HG02642 (cell line): ENCODE measurements around the gene RAB9A.
A peak's percentile ranks its signal among the peaks of the same experiment; 100 is the strongest.
"Not testable (repeated sequence)": the region's sequence is repeated elsewhere in the genome, so short reads cannot be mapped to it uniquely, and the experiment has no call there.

Experiments used
- ATAC-seq: cut with Tn5 transposase; IDR thresholded peaks from one replicate; pipeline ENCODE4 v1.9.1; 2021; ENCODE audit warnings: mild to moderate bottlenecking; ENCODE audit not compliant: unreplicated experiment, poor library complexity

RAB9A gene

DNA sequence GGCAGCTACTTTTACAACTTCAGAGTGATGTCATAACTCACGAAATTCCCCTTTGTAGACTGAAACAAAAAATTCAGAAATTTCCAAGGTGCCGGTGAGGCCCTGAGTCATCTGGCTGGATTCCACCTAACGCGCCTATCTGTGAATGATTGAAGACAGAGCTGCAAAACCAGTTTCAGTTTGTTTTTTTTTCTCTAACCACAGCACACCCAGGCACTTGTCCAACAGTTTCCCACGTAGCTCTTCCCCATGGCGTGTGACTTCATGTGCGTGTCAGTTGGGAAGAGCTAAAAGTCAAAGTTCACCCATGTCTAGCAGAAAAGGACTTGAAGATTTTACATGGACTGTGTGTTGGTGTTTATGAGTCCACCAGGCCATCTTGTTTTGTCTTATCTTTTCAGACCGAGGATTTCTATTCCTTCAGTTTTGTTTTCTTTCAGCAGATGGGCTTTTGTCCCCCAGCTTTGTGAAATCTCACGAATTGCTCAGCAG lies 19.6 kb upstream of the RAB9A start:
- ATAC-seq, result peak; percentile 75

DNA sequence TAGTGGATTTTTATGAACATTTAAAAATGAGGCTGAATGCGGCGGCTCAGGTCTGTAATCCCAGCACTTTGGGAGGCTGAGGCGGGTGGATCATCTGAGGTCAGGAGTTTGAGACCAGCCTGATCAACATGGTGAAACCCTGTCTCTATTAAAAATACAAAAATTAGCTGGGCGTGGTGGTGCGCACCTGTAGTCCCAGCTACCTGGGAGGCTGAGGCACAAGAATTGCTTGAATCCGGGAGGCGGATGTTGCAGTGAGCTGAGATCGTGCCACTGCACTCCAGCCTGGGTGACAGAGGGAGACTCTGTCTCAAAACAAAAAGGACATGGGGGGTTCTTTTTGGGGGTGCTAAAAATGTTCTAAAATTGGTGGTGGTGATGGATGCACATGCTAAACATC lies 19.2 kb upstream of the RAB9A start:
- ATAC-seq, result not testable (repeated sequence)

DNA sequence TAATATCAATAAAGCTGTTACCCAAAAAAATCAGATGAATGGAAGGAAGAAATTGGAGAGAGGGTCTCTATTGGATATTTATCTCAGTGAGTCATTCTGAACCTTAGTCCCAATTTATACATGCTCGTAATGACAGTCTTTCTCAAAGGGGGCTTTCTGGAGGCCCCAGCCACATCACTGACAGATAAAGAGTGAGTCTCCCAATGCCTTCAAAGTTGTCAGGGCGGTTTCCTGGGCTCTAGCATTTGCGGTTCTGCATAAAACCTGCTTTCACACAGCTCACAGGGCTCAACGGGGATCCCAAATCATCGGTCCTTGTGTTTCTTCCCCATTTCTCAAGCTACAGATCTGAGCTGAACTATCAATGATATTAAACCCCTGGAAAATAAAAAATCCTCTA lies 18.7 kb upstream of the RAB9A start:
- ATAC-seq, result no peak

DNA sequence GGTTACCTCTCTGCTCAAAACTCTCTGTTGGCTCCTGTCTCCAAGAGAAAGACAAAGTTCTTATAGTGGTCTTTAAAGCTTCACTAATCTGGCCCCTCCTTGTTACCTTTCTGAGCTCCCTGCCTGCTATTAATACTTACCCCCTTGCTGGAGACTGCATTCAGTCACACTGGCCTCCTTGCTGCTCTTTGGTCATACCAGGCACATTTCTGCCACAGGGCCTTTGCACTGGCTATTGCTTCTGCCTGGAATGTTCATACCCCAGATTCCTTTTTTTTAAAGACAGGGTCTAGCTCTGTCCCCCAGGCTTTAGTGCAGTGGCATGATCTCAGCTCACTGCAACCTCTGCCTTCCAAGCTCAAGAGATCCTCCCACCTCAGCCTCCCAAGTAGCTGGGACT lies 15.9 kb upstream of the RAB9A start:
- ATAC-seq, result no peak

DNA sequence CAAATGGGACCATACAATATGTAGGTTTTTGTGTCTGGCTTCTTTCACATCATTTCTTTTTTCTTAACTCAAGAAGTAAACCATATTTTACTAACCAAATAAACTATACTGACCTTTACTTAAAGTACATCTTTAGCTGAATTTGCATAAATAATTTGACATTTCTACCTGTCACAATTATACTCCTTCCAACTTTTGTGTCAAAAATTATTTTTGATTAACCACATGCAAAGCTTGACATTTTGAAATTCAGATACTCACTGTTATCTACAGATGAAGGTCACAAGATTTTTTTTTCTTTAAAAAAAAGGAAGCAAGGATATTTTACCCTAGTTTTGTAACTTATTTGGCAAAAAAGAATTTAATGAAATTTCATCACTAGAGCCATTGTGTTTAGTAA lies 12.0 kb upstream of the RAB9A start:
- ATAC-seq, result no peak

DNA sequence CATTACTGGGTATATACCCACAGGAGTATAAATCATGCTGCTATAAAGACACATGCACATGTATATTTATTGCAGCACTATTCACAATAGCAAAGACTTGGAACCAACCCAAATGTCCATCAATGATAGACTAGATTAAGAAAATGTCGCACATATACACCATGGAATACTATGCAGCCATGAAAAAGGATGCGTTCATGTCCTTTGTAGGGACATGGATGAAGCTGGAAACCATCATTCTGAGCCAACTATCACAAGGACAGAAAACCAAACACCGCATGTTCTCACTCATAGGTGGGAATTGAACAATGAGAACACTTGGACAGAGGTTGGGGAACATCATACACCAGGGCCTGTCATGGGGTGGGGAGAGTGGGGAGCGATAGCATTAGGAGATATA lies 9.2 kb upstream of the RAB9A start:
- not testable (repeated sequence) for ATAC-seq

DNA sequence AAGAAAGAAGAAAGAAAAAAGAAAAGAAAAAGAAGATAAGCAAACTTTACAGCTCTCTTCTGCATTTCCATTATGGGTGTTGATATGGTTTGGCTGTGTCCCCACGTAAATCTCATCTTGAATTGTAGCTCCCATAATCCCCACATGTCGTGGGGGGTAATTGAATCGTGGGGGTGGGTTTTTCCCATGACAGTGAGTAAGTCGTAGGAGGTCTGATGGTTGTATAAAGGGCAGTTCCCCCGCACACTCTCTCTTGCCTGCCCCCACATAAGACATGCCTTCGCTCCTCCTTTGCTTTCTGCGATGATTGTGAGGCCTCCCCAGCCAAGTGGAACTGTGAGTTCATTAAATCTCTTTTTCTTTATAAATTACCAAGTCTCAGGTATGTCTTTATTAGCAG lies 7.3 kb upstream of the RAB9A start:
- ATAC-seq, result no peak

DNA sequence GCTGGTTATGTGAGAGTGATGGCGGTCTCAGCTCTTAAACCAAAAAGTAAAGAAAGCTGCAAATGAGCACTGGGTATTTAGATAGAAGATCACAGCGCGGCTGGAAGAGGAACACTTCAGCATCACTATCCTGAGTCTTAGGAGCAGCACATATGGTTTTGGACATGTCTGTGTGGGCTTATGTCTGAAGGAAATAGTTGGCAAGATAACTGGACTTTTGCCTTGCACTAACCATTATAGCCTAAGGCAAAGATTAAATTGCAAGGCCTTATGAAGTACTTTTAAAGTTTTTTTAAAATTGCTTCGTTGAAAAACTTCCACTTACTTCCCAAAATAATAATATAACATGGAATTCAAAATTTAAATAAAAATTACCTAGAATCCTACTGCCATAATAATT lies 4.6 kb upstream of the RAB9A start:
- ATAC-seq, result no peak

DNA sequence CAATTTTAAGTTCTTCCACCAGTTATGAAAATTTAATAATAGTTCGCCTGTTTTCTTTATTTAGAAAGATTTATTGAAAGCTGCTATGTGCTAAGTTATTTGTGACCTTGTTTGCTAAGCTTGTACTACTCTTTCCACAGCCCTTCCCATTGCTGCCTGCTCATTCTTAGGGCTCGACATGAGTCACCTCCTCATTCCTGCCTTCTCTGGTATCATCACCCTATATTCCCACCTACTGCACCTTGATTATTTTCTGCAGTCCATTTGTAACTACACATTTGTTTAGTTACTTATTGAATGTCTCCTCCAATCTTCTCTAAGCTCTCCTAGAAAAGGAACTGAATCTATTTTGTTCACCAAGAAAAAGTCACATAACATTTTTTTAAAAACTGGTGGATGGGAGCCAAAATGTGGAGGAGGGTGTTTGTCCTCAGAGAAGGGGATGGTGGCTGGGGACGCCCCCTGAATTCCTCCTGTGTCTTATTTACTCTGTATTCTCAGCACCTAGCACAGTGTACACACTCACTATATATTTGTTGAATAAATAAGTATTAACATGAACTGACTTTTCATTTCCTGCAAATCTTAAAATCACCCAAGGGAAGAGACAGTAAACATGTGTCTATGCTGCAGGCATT lies 3.7 kb upstream of the RAB9A start:
- ATAC-seq, result no peak

DNA sequence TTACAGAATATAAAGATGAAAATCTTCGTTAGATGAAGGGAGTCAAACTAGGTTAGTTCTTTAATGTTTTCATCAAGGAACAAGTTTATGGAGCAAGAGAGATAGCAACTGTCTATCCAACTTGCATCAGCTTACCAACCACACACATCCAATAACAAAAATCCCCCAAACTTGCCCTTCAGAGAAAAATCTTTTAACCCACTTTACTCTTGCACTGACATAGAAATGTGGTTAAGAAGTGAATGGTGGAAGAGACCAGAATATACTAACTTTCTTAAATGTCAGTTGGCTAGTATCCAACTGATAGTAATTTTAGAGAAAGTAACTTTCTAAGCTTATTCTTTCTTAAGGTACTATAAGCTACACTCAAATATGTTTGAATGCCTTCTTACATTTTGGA lies 1.7 kb upstream of the RAB9A start:
- ATAC-seq, result no peak

DNA sequence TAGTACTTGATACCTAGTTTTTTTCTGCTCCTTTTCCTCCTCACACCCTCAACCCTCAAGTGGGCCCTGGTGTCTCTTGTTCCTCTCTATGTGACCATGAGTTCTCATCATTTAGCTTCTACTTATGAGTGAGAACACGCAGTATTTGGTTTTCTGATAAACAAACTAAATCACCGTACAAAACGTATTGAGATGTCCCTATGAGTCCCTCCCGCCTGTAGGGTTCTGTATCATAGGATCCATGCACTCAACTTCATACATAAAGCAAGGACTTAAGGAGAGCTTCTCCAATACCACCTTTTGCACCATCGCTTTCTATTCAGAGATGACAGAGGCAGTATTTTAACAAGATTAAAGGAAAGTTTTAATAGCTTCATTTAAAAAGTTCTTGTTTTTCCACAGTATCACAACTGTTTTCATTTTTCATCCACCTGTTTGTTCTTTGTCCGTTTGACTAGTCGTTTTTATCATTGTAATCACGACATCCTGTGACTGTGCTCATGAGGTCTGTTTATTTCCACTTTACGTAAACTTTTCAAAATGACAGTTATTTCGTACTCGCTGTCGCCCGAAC lies 457 bp upstream of the RAB9A start:
- no peak for ATAC-seq

DNA sequence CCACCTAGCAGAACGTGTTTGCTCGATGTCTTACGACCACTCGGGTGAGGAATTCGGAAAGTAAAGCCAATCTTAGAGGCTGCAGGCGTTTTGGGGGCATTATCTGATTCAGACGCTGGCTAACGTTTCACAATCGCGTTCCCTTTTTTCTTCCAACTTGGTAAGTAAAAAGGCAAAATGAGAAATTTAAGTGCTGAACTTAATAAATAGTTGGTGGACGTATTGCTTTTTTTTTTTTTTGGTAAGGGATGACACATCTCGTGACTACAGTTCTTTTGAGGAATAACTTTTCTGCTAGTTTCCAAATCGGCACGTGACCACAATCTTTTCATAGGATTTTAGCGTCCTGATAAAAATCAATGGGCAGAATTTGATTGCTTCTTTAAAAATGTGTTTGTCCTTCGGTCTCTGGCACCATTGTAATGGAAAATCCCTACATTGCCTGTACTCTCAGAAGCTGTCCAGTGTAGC lies 848 bp downstream of the RAB9A start:
- no peak for ATAC-seq

DNA sequence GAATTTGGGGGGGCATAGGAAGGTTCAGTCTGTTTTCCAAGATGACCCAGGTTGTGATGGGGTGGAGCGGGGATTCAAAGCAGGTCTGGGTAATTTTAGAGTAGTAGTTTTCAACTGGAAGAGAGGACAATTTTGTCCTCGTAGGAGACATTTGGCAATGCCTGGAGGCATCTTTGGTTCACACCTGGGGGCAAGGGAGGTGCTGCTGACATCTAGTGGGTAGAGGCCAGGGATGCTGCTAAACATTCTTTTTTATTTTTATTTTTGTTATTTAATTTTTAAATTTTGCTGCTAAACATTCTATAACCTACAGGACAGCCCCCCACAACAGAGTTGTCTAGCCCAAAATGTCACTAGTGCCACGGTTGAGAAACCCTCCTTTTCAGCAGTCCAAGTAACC lies 1.9 kb downstream of the RAB9A start:
- ATAC-seq, result no peak

DNA sequence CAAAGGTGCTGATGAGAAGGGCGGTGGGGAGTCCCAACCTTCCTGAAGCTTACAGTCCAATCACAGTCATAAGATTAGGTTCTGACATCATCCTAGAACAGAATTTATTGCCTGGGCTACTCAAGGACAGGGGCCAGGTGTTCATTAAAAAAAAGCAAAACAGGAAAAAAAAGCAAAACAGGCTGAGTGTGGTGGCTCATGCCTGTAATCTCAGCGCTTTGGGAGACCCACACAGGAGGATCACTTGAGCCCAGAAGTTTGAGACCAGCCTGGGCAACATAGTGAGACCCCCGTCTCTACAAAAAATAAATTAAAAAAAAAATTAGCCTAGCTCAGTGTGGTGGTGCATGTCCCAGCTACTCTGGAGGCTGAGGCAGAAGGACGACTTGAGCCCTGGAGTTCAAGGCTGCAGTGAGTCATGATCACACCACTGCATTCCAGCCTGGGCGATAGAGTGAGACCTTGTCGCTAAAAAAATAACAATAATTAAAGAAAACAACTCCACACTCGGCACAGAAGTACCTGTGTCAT lies 3.0 kb downstream of the RAB9A start:
- no peak for ATAC-seq

DNA sequence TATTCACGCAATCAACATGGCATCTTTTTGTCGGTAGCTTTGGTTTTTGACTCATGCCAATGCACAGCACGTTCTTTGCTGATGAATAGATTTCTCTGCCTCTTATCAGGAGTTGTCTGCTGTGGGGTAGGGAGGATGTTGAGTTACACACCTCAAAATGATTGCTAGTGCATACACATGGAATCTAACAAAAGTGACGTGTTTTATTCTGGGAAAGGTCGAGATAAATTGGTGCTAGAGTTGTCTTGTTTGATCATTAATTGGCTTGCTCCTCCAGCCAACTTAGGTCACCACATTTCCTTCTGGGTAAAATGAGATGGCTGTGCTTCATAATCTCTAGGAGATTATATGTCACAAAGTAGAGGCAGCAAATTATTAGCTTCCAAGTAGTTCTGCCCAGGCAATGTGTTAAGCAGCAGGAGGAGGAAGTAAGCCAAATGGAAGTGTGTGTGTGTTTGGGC lies 3.9 kb downstream of the RAB9A start:
- no peak for ATAC-seq

DNA sequence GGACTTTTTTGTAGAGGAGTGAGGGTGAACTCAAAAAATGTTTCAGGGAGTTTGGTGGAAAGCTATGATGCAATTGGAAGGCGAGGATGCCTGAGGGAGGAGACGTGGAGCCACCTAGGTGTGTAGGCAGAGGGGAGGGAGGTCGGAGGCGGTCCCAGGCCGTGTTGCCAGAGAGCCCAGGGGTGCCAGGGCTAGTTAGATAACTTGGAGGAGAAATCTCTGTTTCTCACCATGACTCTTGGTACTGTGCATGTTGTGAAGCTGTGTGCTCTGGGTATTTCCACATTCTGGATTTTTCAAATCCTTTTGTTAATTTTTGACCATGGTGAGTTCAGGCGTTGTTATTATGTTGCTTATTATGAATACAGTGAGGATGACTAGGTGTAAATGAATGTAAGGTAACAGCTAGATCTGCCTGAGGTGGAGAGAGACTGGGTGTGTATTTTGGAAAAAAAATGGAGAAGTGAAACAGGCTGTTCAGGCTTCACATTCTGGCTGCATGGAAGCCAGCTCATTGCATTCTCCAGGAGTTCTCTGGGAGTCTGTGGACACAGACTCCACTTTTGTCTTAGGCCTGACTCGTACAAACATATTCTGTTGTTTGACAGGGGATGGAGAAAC lies 4.5 kb downstream of the RAB9A start:
- ATAC-seq, result no peak

DNA sequence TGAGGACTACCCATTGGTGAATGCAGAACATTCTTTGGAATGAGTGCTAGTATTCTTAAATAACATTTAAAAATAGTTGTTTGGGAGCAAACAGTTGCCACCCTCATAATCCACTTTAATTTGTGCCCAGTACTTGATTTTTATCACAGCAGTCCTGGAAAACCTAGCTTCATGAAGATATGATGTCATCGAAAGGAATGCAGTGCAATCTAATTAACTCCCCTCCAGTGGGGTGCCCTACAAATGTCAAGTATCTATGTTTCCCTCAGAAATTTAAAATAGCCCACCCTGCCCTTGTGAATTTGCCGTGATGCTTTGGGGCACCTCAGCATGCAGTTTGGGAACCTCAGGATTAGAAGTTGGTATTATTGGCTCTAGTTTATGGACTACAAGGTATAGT lies 5.4 kb downstream of the RAB9A start:
- no peak for ATAC-seq

DNA sequence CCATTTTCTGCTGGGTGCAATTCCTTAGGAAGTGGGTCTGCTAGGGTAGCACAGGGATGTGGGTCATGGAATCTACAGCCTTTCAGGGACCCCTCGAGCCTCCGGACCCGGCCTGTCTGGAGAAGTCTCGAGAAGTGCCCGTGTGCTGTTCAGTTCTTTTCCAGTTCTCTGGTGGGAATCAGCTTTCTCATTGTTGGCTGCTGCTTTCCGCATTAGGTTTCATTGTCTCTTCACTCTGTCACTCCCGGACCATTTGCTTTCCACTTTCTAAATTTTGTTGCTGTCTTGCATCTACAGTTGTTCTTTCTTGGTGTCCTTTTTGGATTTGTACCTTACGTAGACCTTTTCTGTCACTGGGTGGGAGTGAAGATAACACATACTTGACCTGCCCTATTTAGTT lies 6.1 kb downstream of the RAB9A start:
- ATAC-seq, result no peak

DNA sequence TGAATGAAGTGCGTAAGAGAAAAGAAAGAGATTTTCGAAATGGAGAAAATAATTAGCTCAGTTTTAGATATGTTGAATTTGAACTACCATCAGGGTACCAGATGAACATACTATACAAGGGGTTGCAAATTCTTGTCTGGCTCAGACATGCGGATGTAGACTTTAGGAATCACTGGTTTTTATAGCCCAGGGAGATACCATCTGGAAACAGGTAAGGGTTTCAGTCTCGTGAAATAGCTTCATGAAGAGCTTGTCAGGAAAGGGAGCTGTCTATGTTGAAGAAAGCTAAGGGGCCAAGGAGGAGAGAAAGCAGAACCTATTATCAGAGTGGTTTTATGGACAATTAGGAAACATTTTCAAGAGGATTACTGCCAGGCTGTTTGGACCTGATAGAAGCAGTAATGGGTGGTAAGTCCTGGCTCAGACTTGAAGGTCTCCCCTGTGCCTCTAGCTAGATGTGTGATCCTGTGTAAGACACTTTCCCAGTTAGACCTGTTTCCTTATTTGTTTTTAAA lies 6.7 kb downstream of the RAB9A start:
- no peak for ATAC-seq

DNA sequence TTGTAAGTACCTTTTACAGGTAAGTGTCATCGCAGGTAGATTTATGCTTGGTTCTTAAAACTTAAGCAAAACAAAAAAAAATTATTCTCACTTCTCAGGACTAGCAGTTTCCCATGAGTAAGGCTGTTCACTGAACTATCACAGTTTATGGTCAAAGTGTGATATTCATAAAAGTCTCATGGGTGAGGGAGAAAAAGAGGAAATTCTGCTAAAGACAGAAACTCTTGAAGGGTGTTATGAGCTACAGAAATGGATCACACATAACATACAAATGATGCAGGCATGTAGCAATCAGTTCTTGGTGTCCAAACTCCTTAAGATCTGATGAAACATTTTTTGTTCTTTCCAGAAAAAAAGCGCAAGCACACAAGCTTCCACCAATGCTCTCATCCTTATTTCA lies 8.5 kb downstream of the RAB9A start:
- no peak for ATAC-seq

DNA sequence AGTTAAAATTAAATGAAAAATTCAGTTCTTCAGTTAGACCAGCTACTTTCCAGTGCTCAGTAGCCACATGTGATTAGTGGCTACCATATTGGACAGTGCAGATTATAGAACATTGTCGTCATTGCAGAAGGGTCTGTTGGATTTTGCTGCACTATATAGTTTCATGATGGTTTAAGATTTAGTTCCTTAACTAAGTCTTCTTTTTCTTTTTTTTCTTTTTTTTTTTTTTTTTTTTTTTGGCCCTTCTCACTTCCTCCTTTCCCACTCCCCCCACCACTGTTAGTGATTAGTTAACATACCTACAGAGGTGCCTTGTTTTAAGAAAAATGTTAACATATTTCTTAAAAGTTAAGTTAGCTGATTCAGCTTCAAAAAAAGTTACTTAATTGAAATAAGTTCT lies 9.0 kb downstream of the RAB9A start:
- ATAC-seq, result no peak
